CD4-positive, alpha-beta T cell (primary cell): ENCODE measurements around the gene PLEKHG1. TPM values are rescaled to one million over a fixed set of nuclear protein-coding genes. Genes with fewer than 3 reads are reported as not detected.

ENCODE experiments used
- ATAC-seq: fragments of 200-7000 bp; cut with Tn5 transposase; one replicate; pipeline ENCODE4 v1.10.0; 2022; ENCODE audit warnings: mild to moderate bottlenecking; ENCODE audit not compliant: poor library complexity
- CTCF ChIA-PET: fragments of 350-600 bp; sonication (Branson Sonifier 250); formaldehyde crosslinking; loops from one replicate; lab custom pipeline; 2021; ENCODE audit warnings: antibody characterized with exemption, inconsistent platforms; lab: Charles Lee
- POLR2A ChIA-PET: fragments of 350-600 bp; sonication (Branson Sonifier 250); formaldehyde crosslinking; loops from one replicate; lab custom pipeline; 2021; ENCODE audit warnings: antibody characterized with exemption, inconsistent platforms; lab: Charles Lee
- DNase-seq, 14 experiments: peaks; one replicate each; pipeline ENCODE4 v3.0.0-alpha.2; 2013 to 2020; ENCODE audit warnings: mixed read lengths in 2 of 14
- H3K27ac ChIP-seq, 2 donors: one replicate each; pipeline versions ENCODE4 v1.5.1 to v1.7.0; 2013; ENCODE audit warnings: low read length in 2 of 2, low read depth in 1 of 2, mild to moderate bottlenecking in 1 of 2
- H3K27me3 ChIP-seq, 2 experiments: 1 replicate in 1 of 2; 2 replicates in 1 of 2; pipeline versions ENCODE4 v1.6.1 to v1.7.0; 2013; ENCODE audit warnings: low read length in 2 of 2, control low read depth in 1 of 2, mild to moderate bottlenecking in 1 of 2, moderate library complexity in 1 of 2; ENCODE audit not compliant: insufficient read depth in 2 of 2, control insufficient read depth in 1 of 2
- H3K36me3 ChIP-seq: one replicate; pipeline ENCODE4 v1.6.1; 2013; ENCODE audit warnings: low read length, control low read depth; ENCODE audit not compliant: insufficient read depth
- H3K4me1 ChIP-seq: one replicate; pipeline ENCODE4 v1.6.1; 2013; ENCODE audit warnings: low read length, control low read depth; ENCODE audit not compliant: insufficient read depth
- H3K4me3 ChIP-seq: one replicate; pipeline ENCODE4 v1.5.1; 2013; ENCODE audit warnings: mild to moderate bottlenecking, low read length, moderate library complexity
- H3K9me3 ChIP-seq, 2 experiments: 1 replicate in 1 of 2; 2 replicates in 1 of 2; pipeline versions ENCODE4 v1.6.1 to v1.7.0; 2013; ENCODE audit warnings: low read length in 2 of 2, mild to moderate bottlenecking in 2 of 2, control low read depth in 1 of 2, moderate library complexity in 1 of 2; ENCODE audit not compliant: control insufficient read depth in 1 of 2, insufficient read depth in 1 of 2
- H3K27ac Mint-ChIP-seq: one replicate; pipeline ENCODE4 v1.8.0; 2020; ENCODE audit warnings: mixed read lengths
- H3K27me3 Mint-ChIP-seq: one replicate; pipeline ENCODE4 v1.8.0; 2021; ENCODE audit warnings: mixed read lengths
- H3K36me3 Mint-ChIP-seq: one replicate; pipeline ENCODE4 v1.8.0; 2021; ENCODE audit warnings: low read depth, mixed read lengths
- H3K4me1 Mint-ChIP-seq: one replicate; pipeline ENCODE4 v1.8.0; 2021; ENCODE audit warnings: low read depth, mixed read lengths
- H3K4me3 Mint-ChIP-seq: one replicate; pipeline ENCODE4 v1.8.0; 2020; ENCODE audit warnings: mild to moderate bottlenecking, mixed read lengths
- H3K9me3 Mint-ChIP-seq: one replicate; pipeline ENCODE4 v1.8.0; 2020; ENCODE audit warnings: mixed read lengths
- CTCF ChIP-seq: fragments of 200-600 bp; IDR thresholded peaks from one replicate; pipeline ENCODE4 v1.8.0; 2022; ENCODE audit warnings: antibody characterized with exemption, mild to moderate bottlenecking
- intact Hi-C, 2 experiments: fragments of 100-400 bp; cut with DNase I in 1 of 2; cut with micrococcal nuclease in 1 of 2; formaldehyde crosslinking; loops; one replicate each; pipeline versions ENCODE4 v1.15.1 to v1.9.0; 2023 to 2025; cut with DNase I, micrococcal nuclease
- total RNA-seq, 174 experiments: library from RNA in 2 of 174; stranded (reverse) in 2 of 174; gene quantifications; one replicate each; pipeline ENCODE4 v1.2.3 and lab custom pipeline; 2021 to 2026

The PLEKHG1 gene
- total RNA-seq, 2 experiments from 2014 or later = 1.5 to 1.8 TPM

GRCh38 chr6:150580489-150580888 is 19.2 kb upstream of the PLEKHG1 start:
- Histone ChIP-seq H3K36me3 (no peaks in the 10 kb centered on the region), H3K9me3 (no peaks in the 10 kb centered on the region), H3K4me1 (no peaks in the 10 kb centered on the region), H3K27ac (no peak overlapping the region), H3K4me3 (no peak overlapping the region), H3K27me3 (no peaks in the 10 kb centered on the region)
- Mint-ChIP-seq H3K27ac (no peak overlapping the region), H3K4me3 (no peak overlapping the region), H3K9me3 (no peaks in the 10 kb centered on the region), H3K4me1 (no peaks in the 10 kb centered on the region), H3K27me3 (no peaks in the 10 kb centered on the region), H3K36me3 (no peaks in the 10 kb centered on the region)
- no peak for DNase-seq
- TF ChIP-seq CTCF = no peak
- intact Hi-C loops = no loop called here
- POLR2A ChIA-PET = no interaction called here
- no peak for ATAC-seq
- CTCF ChIA-PET = no interaction called here

- no peaks in the 10 kb centered on the region for H3K27me3 ChIP-seq
- DNase-seq = no peak
- no peaks in the 10 kb centered on the region for H3K27me3 Mint-ChIP-seq
- no peaks in the 10 kb centered on the region for H3K9me3 ChIP-seq
- H3K27ac ChIP-seq = no peak overlapping the region
- H3K4me1 ChIP-seq = no peaks in the 10 kb centered on the region
- TF ChIP-seq CTCF = no peak
- no peak overlapping the region for H3K27ac Mint-ChIP-seq
- intact Hi-C loops = no loop called here
- POLR2A ChIA-PET = no interaction called here
- H3K4me3 ChIP-seq = no peak overlapping the region
- CTCF ChIA-PET = no interaction called here
- H3K4me1 Mint-ChIP-seq = no peaks in the 10 kb centered on the region
- H3K4me3 Mint-ChIP-seq = no peak overlapping the region
- no peaks in the 10 kb centered on the region for H3K36me3 Mint-ChIP-seq
- no peaks in the 10 kb centered on the region for H3K36me3 ChIP-seq
- H3K9me3 Mint-ChIP-seq = no peaks in the 10 kb centered on the region
- ATAC-seq = no peak
These were observed 15.6 kb upstream of the PLEKHG1 start for GRCh38 chr6:150584065-150584464.

GRCh38 chr6:150584596-150584995 is 15.1 kb upstream of the PLEKHG1 start:
- POLR2A ChIA-PET = no interaction called here
- no peaks in the 10 kb centered on the region for H3K27me3 ChIP-seq
- H3K27me3 Mint-ChIP-seq = no peaks in the 10 kb centered on the region
- H3K9me3 ChIP-seq = no peaks in the 10 kb centered on the region
- no peak for ATAC-seq
- no peak overlapping the region for H3K4me3 ChIP-seq
- H3K36me3 ChIP-seq = no peaks in the 10 kb centered on the region
- no peaks in the 10 kb centered on the region for H3K36me3 Mint-ChIP-seq
- no peak overlapping the region for H3K4me3 Mint-ChIP-seq
- DNase-seq = no peak
- CTCF ChIA-PET = interaction anchor here (1.2 kb wide), 1 partner anchor 11 kb away, joined by 3 read pairs; no protein-coding TSS in a partner anchor
- H3K4me1 Mint-ChIP-seq = no peaks in the 10 kb centered on the region
- intact Hi-C loops = no loop called here
- H3K4me1 ChIP-seq = no peaks in the 10 kb centered on the region
- H3K27ac Mint-ChIP-seq = no peak overlapping the region
- no peak for TF ChIP-seq CTCF
- H3K27ac ChIP-seq = no peak overlapping the region
- H3K9me3 Mint-ChIP-seq = no peaks in the 10 kb centered on the region
